ENCODE data around the gene NKIRAS2.

NKIRAS2 gene

DNA sequence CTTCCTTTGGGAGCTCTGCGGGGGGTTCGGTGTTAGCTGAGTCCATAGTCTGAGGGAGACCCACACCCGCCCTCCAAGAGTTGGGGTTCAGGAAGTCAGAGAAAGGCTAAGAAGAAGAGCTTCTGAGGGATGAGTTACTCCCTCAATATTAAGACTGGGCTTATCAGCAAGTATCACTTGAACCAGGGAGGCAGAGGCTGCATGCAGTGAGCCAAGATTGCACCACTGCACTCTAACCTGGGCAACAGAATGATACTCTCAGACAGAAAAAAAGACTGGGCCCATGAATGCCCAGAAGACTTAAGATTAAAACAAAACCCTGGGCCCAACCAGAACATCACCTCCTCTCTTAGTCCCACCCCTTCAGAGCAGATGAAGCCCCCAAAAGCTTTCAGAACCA is 6.0 kb downstream of the NKIRAS2 start (continued):
- TF ChIP-seq PATZ1 (tag by site-specific recombination; IDR thresholded peaks at IDR 0.05) (no peak), ZNF10 (tag by site-specific recombination; IDR thresholded peaks at IDR 0.05) (no peak), ZNF175 (tag by site-specific recombination; IDR thresholded peaks at IDR 0.05) (no peak), ZNF626 (tag by site-specific recombination; IDR thresholded peaks at IDR 0.05) (no peak), KLF9 (tag by site-specific recombination; IDR thresholded peaks at IDR 0.05; ENCODE audit: low read depth) (no peak), ZNF140 (tag by site-specific recombination; IDR thresholded peaks at IDR 0.05) (no peak), ZNF202 (tag by site-specific recombination; IDR thresholded peaks at IDR 0.05; ENCODE audit: borderline replicate concordance) (no peak)
- TF ChIP-seq, protein P1, sequence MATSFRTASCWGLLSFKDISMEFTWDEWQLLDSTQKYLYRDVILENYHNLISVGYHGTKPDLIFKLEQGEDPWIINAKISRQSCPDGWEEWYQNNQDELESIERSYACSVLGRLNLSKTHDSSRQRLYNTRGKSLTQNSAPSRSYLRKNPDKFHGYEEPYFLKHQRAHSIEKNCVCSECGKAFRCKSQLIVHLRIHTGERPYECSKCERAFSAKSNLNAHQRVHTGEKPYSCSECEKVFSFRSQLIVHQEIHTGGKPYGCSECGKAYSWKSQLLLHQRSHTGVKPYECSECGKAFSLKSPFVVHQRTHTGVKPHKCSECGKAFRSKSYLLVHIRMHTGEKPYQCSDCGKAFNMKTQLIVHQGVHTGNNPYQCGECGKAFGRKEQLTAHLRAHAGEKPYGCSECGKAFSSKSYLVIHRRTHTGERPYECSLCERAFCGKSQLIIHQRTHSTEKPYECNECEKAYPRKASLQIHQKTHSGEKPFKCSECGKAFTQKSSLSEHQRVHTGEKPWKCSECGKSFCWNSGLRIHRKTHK (tag by site-specific recombination; IDR thresholded peaks at IDR 0.05), result no peak
- TF ChIP-seq, protein P2, sequence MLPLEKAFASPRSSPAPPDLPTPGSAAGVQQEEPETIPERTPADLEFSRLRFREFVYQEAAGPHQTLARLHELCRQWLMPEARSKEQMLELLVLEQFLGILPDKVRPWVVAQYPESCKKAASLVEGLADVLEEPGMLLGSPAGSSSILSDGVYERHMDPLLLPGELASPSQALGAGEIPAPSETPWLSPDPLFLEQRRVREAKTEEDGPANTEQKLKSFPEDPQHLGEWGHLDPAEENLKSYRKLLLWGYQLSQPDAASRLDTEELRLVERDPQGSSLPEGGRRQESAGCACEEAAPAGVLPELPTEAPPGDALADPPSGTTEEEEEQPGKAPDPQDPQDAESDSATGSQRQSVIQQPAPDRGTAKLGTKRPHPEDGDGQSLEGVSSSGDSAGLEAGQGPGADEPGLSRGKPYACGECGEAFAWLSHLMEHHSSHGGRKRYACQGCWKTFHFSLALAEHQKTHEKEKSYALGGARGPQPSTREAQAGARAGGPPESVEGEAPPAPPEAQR (tag by site-specific recombination; IDR thresholded peaks at IDR 0.05), result no peak

- Histone ChIP-seq H3K9me3 (ENCODE audit: control insufficient read depth, insufficient read depth, low read depth, low read length) (no peaks in the 10 kb centered on the region), H3K4me3 (ENCODE audit: low read depth, low read length) (no peak overlapping the region), H3K4me1 (ENCODE audit: control insufficient read depth, insufficient read depth, low read length) (no peaks in the 10 kb centered on the region), H3K27ac (ENCODE audit: extremely low read depth, low read depth, low read length) (no peak overlapping the region), H3K36me3 (ENCODE audit: control insufficient read depth in 2 of 2, insufficient read depth in 1 of 2, low read length in 2 of 2) (peaks cover 18 to 40% of the 10 kb centered on the region in 2 experiments; a peak in 2 of 3 replicates)
- ChIA-PET CTCF (interaction anchor here (0.6 to 12.6 kb wide), 12 partner anchors 9 to 375 kb away, joined by 3 to 260 read pairs (median 6); partner anchors contain the start of genes CNP, DHX58, HSPB9 and KAT2A), POLR2A (interaction anchor here (0.6 to 5.5 kb wide), 9 partner anchors 9 to 97 kb away, joined by 3 to 50 read pairs (median 4); partner anchors contain the start of genes DNAJC7, NKIRAS2, ODAD4 and ZNF385C)
- TF ChIP-seq, protein P3, sequence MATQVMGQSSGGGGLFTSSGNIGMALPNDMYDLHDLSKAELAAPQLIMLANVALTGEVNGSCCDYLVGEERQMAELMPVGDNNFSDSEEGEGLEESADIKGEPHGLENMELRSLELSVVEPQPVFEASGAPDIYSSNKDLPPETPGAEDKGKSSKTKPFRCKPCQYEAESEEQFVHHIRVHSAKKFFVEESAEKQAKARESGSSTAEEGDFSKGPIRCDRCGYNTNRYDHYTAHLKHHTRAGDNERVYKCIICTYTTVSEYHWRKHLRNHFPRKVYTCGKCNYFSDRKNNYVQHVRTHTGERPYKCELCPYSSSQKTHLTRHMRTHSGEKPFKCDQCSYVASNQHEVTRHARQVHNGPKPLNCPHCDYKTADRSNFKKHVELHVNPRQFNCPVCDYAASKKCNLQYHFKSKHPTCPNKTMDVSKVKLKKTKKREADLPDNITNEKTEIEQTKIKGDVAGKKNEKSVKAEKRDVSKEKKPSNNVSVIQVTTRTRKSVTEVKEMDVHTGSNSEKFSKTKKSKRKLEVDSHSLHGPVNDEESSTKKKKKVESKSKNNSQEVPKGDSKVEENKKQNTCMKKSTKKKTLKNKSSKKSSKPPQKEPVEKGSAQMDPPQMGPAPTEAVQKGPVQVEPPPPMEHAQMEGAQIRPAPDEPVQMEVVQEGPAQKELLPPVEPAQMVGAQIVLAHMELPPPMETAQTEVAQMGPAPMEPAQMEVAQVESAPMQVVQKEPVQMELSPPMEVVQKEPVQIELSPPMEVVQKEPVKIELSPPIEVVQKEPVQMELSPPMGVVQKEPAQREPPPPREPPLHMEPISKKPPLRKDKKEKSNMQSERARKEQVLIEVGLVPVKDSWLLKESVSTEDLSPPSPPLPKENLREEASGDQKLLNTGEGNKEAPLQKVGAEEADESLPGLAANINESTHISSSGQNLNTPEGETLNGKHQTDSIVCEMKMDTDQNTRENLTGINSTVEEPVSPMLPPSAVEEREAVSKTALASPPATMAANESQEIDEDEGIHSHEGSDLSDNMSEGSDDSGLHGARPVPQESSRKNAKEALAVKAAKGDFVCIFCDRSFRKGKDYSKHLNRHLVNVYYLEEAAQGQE (tag by site-specific recombination; IDR thresholded peaks at IDR 0.05), result peak; percentile 33; the same call in 1 of the 2 replicates
- no peak for TF ChIP-seq ZNF621 (tag by site-specific recombination; IDR thresholded peaks at IDR 0.05)
These were observed 7.1 kb downstream of the NKIRAS2 start for GRCh38 chr17:42026857-42027589.

DNA sequence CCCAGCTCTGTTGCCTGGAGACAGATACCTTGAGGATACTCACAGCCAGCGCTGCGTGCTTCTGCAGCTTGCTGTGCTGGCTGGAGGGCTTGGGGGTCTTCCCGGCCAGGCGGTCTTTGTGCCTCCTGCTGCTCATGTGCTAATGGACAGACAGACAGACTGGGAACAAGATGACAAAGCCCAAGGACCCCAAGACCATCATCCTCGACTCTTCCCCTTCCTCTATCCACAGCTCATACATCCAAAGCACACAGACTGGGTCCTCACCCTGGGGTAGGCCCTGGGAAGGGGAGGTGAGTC is 7.7 kb downstream of the NKIRAS2 start:
- ChIA-PET CTCF (interaction anchor here (0.6 to 12.6 kb wide), 7 partner anchors 12 to 87 kb away, joined by 4 to 260 read pairs (median 16); partner anchors contain the start of genes CNP, DHX58, HSPB9 and KAT2A), POLR2A (interaction anchor here (0.6 to 5.5 kb wide), 6 partner anchors 10 to 91 kb away, joined by 3 to 50 read pairs (median 4); partner anchors contain the start of genes DNAJC7 and NKIRAS2)
- TF ChIP-seq ZFP3 (tag by site-specific recombination; IDR thresholded peaks at IDR 0.05; ENCODE audit: low read depth), result no peak

More for the DNA sequence above, 7.7 kb downstream of the NKIRAS2 start:
- Histone ChIP-seq H3K27ac (ENCODE audit: extremely low read depth, low read depth, low read length) (no peak overlapping the region), H3K36me3 (ENCODE audit: control insufficient read depth in 2 of 2, insufficient read depth in 1 of 2, low read length in 2 of 2) (peaks cover 14 to 34% of the 10 kb centered on the region in 2 experiments; a peak in 2 of 3 replicates), H3K4me3 (ENCODE audit: low read depth, low read length) (no peak overlapping the region), H3K4me1 (ENCODE audit: control insufficient read depth, insufficient read depth, low read length) (no peaks in the 10 kb centered on the region), H3K9me3 (ENCODE audit: control insufficient read depth, insufficient read depth, low read depth, low read length) (no peaks in the 10 kb centered on the region)

Measured in HEK293 (cell line).